Endothelial cell of umbilical vein (primary cell): ENCODE data around the gene PLEKHG3.

Source experiments
- EZH2 ChIP-seq: IDR thresholded peaks from 2 replicates; pipeline ENCODE4 v1.6.1; 2012; ENCODE audit warnings: borderline replicate concordance, low read depth, mild to moderate bottlenecking, moderate library complexity, low read length, inconsistent platforms; ENCODE audit not compliant: severe bottlenecking
- JUN ChIP-seq: IDR thresholded peaks from 2 replicates; pipeline ENCODE4 v1.6.1; 2011; ENCODE audit warnings: borderline replicate concordance, low read depth; ENCODE audit not compliant: insufficient read length, insufficient read depth
- POLR2AphosphoS5 ChIP-seq: IDR thresholded peaks from 2 replicates; pipeline ENCODE4 v1.6.1; 2012; ENCODE audit warnings: low read depth, mild to moderate bottlenecking, control low read depth, low read length, moderate library complexity; ENCODE audit not compliant: insufficient read depth
- TF ChIP-seq, protein P1 (sequence below): IDR thresholded peaks from 2 replicates; pipeline ENCODE4 v1.6.1; 2011; ENCODE audit not compliant: insufficient read depth, insufficient read length
- TF ChIP-seq, protein P2 (sequence below), 2 donors: IDR thresholded peaks; 1 replicate in 1 of 2; 2 replicates in 1 of 2; pipeline ENCODE4 v1.5.1; 2011; ENCODE audit warnings: low read length in 2 of 2, mild to moderate bottlenecking in 2 of 2, moderate library complexity in 2 of 2, control low read depth in 1 of 2, inconsistent platforms in 1 of 2, low read depth in 1 of 2; ENCODE audit not compliant: insufficient read depth in 1 of 2; ENCODE audit errors: extremely low read depth in 1 of 2

DNA sequence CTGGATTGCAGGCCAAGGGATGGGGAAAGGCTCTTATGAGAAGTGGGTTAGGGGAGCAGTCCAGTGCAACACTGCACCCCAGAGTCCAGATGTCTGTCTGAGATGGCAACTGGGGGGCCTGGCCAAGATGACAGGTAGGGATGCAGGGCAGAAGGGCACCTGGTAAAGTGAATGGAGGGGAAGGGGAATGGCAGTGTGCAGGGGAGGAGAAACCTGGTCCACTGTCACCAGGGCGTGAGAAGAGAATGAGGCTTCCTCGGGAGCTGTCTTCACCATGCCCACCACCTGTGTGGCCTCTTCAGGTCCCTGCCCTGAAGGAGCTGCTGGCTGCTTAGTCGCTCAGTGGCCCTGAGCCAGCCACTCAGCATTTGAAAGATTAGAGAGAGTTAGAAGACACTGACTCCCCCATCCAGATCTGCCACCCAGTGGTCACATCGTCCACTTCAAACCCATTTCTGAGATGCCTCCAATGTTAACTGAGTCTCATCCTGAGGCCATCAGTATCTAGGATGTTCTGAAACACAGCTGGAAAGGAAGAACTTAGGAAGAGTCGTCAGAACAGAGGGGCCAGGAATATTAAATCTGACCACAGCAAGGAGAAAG, 57.3 kb downstream of the PLEKHG3 start:
- no peak for TF ChIP-seq EZH2
- TF ChIP-seq JUN = no peak
- TF ChIP-seq, protein P1, sequence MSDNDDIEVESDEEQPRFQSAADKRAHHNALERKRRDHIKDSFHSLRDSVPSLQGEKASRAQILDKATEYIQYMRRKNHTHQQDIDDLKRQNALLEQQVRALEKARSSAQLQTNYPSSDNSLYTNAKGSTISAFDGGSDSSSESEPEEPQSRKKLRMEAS = no peak
- TF ChIP-seq, protein P2, sequence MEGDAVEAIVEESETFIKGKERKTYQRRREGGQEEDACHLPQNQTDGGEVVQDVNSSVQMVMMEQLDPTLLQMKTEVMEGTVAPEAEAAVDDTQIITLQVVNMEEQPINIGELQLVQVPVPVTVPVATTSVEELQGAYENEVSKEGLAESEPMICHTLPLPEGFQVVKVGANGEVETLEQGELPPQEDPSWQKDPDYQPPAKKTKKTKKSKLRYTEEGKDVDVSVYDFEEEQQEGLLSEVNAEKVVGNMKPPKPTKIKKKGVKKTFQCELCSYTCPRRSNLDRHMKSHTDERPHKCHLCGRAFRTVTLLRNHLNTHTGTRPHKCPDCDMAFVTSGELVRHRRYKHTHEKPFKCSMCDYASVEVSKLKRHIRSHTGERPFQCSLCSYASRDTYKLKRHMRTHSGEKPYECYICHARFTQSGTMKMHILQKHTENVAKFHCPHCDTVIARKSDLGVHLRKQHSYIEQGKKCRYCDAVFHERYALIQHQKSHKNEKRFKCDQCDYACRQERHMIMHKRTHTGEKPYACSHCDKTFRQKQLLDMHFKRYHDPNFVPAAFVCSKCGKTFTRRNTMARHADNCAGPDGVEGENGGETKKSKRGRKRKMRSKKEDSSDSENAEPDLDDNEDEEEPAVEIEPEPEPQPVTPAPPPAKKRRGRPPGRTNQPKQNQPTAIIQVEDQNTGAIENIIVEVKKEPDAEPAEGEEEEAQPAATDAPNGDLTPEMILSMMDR (IDR thresholded peaks at IDR 0.05; ENCODE audit: extremely low read depth in 1 of 2, insufficient read depth in 1 of 2, low read depth in 1 of 2, low read length in 2 of 2) = no peak
- no peak for TF ChIP-seq POLR2AphosphoS5
